GM19452 (cell line): Measurements from ENCODE around the gene RANBP6.
"Not testable (repeated sequence)": the region's sequence is repeated elsewhere in the genome, so short reads cannot be mapped to it uniquely, and the experiment has no call there.

Source experiments
- ATAC-seq: cut with Tn5 transposase; IDR thresholded peaks from one replicate; pipeline ENCODE4 v1.9.1; 2021; ENCODE audit not compliant: unreplicated experiment

The RANBP6 gene

DNA sequence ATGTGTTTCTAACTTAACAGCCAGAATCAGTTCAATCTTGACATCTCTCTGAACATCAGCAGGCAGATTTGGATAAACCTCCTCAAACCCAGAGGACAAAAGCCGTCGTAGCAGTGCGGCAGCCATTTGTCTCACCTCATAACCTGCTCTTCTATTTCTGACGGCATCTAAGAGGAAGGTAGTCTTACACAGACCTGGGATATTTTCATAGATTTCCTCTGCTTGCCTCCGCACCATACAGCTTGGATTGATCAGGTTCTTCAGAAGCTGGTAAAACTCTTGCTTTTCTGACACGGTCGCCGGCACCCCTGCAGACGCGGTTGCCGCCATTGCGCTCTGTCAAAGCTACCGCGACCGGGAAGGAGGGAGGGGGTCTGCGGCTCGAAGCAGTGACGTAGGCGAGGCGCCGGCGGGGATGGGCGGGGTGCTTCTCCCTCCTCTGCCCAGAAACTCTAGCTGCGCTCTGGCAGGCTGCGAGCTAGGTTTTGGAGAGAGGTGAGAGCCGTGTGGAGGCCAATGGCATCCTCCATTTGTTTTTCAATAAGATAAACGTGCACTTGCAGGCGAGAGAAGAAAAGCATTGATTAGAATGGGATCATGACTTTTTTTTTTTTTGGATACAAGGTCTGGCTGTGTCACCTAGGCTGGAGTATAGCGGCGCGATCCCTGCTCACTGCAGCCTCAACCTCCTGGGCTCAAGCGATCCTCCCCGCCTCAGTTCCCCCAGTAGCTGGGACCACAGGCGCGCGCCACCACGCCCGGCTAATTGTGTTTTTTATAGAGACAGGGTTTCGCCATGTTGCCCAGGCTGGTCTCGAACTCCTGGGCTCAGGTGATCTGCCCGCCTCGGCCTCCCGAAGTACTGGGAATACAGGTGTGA lies at the start of gene RANBP6:
Gene RANBP6, minus strand, starts transcription at position 347 of the 880 bp plus-strand sequence. Its CDS starts 17 bp downstream, at position 330.
- ATAC-seq = peak; percentile 100

DNA sequence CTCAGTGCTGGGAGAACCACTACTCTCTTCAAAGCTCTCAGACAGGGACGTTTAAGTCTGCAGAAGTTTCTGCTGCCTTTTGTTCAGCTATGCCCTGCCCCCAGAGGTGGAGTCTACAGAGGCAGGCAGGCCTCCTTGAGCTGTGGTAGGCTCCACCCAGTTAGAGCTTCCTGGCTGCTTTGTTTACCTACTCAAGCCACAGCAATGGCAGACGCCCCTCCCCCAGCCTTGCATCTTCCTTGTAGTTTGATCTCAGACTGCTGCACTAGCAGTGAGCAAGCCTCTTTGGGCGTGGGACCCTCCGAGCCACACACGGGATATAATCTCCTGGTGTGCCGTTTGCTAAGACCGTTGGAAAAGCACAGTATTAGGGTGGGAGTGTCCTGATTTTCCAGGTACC lies 47.7 kb upstream of the RANBP6 start:
- ATAC-seq = not testable (repeated sequence)

DNA sequence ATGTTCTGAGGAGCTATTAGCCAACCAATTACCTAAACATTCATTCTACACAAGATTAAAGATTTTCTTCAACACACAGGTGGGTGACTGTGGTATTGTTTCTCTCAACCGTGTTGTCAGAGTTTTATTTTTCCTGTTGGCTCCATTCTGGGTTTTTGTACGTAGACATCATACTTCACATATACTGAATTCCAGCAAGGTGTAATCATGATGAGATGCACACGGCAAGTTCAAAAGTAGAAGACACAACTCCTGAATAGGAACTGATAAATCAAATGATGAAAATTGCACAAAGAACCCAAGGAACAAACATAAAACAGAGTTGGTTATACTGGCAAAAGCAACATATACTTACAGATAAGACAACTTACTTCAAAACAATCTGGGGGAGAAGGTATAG lies 40.2 kb upstream of the RANBP6 start:
- ATAC-seq = no peak

DNA sequence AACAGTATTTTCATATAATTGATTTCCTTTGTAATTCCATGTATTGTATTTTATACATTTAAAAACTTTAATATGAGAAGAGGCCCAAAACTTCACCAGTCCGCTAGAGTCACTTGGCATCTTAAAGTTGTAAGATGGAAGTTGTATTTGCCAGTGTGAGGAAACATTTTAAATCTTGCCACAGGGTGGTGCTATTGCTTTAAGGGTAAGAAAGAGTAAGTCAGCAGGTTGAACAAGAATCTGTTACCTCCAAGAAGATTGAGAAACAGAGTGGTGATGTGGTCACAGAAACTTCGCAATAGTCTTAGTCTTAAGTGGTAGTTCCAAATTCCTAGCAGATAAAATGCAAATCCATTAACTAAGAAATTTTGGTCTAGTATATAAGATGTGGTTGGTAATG lies 39.8 kb upstream of the RANBP6 start:
- ATAC-seq = peak; percentile 69

DNA sequence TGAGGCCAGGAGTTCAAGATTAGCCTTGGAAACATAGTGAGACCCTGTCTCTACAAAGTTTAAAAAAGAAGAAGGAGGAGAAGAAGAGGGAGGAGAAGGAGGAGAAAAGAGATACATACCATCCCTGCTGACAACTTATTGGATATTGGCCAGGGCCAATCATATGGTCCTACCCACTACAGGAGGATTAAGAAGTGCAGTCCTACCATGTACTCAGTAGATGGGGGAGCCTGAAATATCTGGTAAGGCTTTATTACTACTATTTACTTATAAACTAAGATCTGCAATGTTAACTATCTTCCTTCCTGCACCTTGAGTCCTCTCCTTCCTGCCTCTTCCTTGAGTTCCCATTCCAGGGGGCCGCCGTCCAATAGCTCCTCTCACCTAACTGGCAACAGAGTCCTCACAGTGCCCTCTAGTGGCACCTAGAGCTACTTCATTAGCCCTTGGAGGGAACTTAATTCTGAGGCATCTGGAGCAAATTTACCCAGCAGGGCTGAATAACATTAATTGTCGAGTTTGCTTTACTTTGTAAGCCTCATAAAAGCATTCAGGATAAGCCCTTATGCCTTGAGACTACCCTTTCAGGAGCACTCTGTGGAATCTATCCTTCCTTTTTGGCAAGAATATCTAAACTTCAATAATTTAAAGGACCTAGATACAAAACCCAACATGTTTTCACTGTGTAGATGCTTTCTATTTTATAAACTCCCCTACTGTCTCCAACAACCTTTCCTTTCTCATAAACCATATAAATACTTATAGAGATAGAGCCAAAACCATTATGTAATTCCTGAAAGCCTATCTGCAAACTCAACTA lies 39.1 kb upstream of the RANBP6 start:
- no peak for ATAC-seq

DNA sequence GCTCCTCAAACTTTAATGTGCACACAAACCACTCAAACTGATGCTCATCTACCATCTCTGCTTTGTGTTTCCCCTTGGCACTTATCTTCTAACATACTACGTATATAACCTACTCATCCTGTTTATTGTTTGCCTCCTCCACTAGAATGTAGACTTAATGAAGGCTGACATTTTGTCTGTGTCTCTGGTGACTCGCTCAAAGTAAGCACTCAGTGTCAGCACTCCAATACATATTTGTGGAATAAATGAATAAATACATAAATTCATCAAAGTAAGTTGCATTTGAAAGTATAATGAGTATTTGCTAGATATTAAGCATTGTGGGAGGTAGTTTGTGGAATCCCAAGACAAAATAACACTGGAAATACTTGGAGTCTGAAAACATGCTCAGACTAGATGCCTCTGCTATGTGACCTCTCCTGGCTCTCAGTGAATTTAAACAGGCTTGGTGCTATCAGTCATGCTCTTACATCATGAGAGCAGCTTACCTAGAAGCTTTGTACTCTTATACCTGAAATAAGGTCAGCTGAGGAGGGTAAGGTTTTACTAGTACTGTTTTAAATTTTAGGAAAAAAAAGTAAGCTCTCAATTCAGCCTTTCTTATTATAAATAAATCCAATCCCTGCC lies 37.0 kb upstream of the RANBP6 start:
- no peak for ATAC-seq

DNA sequence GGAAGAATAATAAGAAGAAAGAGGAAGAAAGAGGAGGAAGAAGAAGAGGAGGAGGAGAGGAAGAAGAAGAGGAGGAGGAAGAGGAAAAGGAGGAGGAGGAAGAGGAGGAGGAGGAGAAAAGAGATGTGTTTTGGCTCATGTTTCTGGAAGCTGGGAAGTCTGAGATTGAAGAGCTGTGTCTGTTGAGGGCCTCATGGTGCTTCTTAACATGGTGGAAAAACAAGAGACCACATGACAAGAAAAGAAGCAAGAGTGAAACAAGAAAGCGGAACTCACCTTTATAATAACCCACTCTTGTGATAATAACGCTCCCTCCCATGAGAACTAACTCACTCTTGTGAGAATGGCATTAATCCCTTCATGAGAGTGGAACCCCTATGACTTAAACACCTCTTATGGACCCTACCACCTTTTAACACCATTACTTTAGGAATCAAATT lies 36.1 kb upstream of the RANBP6 start:
- no peak for ATAC-seq

DNA sequence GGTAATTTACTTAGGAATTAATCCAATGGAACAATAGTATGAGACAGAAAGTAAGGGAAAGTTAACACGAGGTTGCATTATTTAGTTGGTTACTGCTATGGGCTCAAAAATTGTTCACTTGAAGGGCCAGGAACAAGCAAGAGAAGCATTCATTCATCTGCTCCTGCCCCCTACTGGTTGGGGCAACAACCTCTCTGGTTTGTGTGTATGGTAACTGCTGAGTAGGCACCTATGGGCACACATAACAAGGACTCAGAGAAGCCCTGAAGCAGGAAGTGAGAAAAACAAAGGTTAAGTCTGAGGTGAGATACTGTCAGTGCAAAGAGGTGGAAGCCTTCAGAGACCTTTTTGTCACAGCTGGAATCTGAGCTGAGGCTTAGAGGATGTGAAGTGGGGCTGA lies 34.4 kb upstream of the RANBP6 start:
- ATAC-seq = peak; percentile 76

DNA sequence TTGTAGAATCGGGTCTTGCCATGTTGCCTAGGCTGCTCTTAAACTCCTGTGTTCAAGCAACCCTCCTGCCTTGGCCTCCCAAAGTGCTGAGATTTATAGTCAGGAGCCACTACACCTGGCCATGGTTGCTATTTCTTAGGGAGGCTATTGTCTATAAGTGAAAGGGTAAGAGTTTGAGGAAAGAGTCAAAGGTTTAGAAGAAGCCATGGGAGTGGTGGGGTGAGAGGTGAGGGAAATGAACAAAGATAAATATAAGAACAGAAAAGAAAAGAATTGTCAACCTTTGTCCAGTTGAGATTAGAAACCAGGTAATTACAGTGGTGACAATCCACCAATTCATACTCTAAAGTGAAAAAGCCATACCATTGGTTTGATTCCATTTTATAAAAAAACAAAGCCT lies 32.6 kb upstream of the RANBP6 start:
- no peak for ATAC-seq

DNA sequence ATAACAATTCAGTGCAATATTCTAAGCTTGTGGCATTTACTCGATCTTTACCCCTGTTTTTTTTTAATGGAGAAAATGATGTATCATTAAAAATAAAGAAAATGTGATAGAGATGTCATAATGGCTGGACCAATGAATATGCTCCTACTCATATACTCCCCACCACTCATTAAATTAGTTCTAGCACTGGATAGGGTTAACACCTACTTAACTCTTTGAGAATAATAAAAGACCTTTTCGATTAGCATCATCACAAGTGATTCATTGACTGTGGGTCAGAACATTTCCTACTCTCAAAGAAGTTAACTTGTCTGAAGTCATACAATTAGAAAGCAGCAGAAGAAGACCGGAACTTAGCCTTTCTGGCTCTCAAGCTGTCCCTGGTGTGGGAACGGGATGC lies 31.6 kb upstream of the RANBP6 start:
- no peak for ATAC-seq

DNA sequence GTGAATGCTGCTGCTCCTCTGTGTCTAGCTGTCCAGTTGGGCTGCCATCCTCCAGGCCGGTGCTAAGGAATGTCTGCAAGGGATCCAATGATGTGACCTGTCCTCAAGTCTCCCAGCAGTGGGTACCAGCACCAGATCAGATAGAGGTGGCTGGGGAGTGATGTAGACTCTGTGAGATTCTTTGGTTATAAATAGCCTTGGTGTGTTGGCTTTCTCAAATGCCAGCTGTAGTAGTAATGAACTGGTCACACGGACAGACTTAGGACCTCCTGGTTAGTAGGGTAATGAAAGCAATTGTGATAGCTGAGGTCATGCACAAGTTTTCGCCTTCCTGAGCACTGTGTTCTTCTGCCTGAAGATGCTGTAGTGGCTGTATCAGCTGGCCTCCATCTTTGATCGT lies 29.9 kb upstream of the RANBP6 start:
- no peak for ATAC-seq

DNA sequence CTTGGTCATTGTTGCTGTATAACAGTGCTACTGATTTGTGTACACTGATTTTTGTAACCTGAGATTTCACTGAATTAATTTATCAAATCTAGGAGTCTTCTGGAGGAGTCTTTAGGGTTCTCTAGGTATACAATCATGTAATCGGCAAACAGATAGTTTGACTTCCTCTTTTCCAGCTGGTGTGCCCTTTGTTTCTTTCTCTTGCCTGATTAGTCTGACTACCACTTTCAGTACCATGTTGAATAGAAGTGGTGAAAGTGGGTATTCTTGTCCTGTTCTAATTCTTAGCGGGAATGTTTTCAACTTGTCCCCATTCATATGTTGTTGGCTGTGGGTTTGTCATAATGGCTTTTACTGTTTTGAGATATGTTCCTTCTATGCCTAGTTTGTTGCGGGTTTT lies 24.7 kb upstream of the RANBP6 start:
- ATAC-seq = no peak

DNA sequence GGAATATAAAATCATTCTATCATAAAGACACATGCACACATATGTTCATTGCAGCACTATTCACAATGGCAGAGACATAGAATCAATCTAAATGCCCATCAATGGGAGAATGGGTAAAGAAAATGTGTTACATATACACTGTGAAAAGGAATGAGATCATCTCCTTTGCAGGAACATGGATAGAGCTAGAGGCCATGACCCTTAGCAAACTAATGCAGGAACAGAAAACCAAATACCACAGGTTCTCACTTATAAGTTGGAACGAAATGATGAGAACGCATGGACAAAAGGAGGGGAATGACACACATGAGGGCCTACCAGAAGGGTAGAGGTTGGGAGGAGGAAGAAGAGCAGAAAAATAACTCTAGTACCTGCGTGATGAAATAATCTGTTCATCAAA lies 21.0 kb upstream of the RANBP6 start:
- ATAC-seq = no peak

DNA sequence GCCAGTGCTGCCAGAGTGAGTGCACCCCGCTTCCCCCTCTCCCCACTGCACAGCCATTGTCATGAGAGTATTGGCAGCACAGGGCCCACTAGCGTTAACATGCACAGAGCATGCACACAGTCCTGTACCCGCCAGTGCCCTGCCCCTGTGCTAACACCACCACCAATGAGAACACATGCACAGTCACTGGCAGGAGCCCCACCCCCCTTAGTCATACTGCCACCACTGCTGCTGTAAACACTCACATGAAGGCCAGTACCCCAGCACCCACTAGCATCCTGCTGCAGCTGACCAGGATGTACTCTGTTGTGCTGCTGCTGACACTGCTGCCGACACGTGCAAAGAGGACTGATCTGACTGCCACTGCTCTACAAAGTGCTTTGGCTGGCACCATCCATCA lies 19.5 kb upstream of the RANBP6 start:
- no peak for ATAC-seq

DNA sequence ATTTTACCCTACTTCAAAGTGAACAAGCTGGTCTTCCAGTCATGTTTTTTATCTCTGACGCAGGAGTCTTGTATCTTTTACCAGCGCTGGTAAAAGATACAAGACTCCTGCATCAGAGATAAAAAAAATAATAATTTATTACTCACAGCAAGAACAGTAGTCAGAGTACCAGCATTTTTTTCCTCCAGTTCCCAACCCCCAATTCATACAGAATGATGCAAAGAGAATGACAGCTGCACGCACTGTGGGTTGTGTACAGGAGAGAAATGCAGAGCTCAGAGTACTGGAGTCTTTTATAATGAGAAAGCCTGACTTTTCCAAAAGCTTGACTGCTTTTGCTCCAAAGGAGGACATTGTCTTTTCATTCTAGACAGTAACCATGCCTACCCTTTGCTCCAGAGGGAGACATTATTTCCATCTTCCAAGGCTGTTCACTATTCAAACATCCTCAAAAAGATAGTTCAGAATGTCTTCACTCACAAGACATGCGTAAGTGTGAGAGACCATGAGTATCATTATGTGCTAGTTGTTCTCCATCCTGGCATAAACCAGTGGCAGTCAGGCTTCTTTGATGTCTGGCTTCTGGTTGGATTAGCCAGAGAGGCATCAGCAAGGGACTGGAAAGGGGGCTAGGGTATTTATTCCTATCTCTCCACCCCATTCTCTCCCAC lies 14.3 kb upstream of the RANBP6 start:
- no peak for ATAC-seq

DNA sequence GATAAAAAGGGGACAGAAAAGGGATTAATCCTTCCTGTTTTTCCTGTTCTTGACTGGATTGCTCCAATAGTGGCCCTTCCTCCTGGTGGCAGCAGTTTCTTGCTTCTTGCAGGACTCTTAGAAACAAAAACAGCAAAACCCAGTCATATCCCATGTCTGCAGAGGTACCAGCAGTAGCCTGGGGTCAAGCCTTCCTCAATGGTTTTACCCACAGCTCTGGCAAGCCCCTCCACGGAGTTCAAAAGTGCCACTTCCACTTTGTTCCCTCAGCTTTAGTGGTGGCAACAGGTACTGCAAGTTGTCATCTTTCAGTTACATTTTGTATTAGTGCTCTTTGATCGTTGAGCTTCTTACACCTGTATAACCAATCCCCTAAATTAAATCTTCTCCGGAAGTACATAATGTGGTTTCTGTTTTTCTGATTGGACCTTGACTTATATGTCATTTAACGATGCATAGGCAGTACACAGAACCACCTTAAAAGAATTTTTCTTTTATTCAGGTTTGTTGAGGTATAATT lies 8.7 kb upstream of the RANBP6 start:
- peak; percentile 81 for ATAC-seq

DNA sequence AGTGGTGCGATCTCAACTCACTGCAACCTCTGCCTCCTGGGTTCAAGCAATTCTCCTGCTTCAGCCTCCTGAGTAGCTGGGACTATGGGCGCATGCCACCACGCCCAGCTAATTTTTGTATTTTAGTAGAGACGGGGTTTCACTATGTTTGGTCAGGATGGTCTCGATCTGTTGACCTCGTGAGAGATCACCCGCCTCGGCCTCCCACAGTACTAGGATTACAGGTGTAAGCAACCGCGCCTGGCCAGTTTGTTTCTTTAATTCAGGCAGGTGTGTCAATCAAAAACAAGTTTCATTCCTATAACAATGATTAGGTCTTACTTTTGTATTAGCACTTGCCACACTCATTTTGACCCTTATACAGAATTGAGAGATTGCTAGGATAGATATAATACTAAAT lies 1.6 kb upstream of the RANBP6 start:
- not testable (repeated sequence) for ATAC-seq

DNA sequence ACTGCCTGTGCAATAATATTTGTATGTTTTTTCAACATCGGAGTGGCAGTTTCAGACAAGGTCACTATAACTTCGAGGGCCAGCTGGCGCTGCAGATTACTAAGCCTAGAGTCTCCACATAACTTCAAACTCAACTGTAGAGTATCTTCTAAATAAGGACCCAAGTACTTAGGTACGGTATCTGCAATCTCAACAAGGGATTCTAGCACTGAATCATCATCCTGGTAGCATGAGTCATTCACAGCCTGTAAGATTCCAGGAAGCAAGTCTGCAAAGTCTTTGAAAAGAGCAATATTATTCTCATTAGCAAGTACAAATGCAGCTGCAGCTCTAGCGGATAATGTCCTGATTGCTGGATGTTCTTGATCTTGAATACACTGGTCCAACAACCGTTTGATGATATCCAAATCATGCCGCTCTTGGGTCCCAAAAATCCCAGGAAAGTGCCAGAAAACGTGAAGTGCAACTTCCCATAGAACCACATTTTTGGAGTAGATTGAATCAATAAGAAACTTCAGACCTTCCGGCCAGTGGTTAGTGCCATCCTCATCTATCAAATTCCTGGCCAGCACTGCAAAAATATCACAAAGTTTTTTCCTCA lies 654 bp downstream of the RANBP6 start:
- no peak for ATAC-seq

DNA sequence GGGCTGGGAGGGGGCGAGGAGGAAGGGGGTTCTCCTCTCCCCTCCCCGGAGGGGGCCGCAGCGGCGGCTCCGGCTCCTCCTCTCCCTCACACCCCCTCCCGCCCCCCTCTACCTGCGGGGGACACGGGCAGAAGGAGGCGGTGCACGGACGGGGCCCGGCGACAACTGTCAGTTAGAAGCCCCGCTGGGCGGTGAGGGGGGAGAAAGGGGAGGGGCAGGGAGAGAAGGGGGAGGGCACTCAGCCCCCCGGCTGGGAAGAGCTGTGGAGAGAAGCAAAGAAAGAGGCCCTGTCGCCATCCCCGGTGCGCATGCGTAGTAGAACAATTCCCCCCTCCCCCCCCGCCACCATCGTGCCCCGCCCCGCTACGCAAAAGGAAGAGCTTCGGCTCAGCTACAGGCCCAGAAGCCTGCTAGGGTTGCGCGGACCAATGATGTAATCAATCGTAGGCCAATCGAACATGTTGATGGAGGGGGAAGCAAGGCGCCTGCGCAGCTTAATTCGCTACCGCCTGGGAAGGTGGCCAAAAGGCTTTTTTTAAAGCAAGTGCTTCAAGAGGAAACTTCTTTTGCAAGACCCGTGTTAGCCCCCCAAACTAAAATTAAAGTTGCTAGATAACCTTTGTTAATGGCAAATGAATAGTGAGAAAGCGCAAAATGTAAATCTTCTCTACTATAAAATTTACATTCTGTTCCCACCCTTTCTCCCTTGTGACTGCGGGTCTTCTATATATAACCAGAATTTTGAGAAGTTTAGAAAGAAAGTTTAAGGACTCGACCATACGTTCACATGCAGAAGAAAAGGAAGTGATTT lies 7.0 kb downstream of the RANBP6 start:
- peak; percentile 50 for ATAC-seq

DNA sequence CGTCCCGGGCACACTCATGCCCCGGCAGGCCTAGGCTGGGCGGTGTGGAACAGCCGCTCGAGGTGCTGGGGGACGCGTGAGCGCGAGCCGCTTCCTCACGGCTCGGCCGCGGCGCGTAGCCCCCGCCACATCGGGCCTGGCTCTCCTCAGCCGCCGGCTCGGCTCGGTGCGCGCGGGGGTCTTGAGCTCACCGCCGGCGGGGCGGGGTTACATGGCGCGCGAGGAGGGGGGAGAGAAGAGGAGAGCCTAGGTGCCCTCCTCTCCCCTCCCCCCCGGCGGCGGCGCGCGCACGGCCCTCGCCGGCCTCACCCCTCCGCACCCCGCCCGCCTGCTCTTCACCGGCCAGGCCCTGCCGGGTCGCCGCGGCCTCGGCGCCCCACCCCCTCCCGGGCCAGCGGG lies 7.7 kb downstream of the RANBP6 start:
- ATAC-seq = peak; percentile 50
